DOHH2 (cell line): ENCODE results near the gene MAJIN.

Experiments
- H3F3A ChIP-seq: fragments of 200-600 bp; sonication (generic), shearing (Covaris generic); 2 replicates; pipeline ENCODE4 v1.6.0; 2016; ENCODE audit warnings: antibody characterized with exemption, mild to moderate bottlenecking; ENCODE audit not compliant: control insufficient read depth, insufficient read depth
- H3K27ac ChIP-seq: fragments of 200-600 bp; sonication (generic); 2 replicates; pipeline ENCODE4 v1.5.1; 2014; ENCODE audit warnings: low read depth, mild to moderate bottlenecking, low read length, moderate library complexity
- H3K27me3 ChIP-seq: fragments of 200-600 bp; sonication (generic); 2 replicates; pipeline ENCODE4 v1.6.1; 2014; ENCODE audit warnings: mild to moderate bottlenecking, low read length, mixed read lengths; ENCODE audit not compliant: control insufficient read depth
- H3K36me3 ChIP-seq: fragments of 200-600 bp; sonication (generic); 2 replicates; pipeline ENCODE4 v1.6.1; 2014; ENCODE audit warnings: mild to moderate bottlenecking, low read length, moderate library complexity, mixed read lengths; ENCODE audit not compliant: control insufficient read depth
- H3K4me1 ChIP-seq: fragments of 200-600 bp; sonication (generic); 2 replicates; pipeline ENCODE4 v1.6.1; 2014; ENCODE audit warnings: mild to moderate bottlenecking, low read length, mixed read lengths; ENCODE audit not compliant: control insufficient read depth
- H3K4me2 ChIP-seq: fragments of 200-600 bp; sonication (generic); 2 replicates; pipeline ENCODE4 v1.6.0; 2014; ENCODE audit warnings: mild to moderate bottlenecking, low read length, moderate library complexity
- H3K4me3 ChIP-seq: fragments of 200-600 bp; sonication (generic); 2 replicates; pipeline ENCODE4 v1.5.1; 2014; ENCODE audit warnings: mild to moderate bottlenecking, low read length, mixed read lengths
- H3K79me2 ChIP-seq: fragments of 200-600 bp; sonication (generic); 2 replicates; pipeline ENCODE4 v1.6.1; 2014; ENCODE audit warnings: mild to moderate bottlenecking, low read length, mixed read lengths; ENCODE audit not compliant: control insufficient read depth
- H3K9me2 ChIP-seq: fragments of 200-600 bp; sonication (generic); replicated peaks from 2 replicates; pipeline ENCODE4 v1.6.1; 2014; ENCODE audit warnings: mild to moderate bottlenecking, low read length, mixed read lengths; ENCODE audit not compliant: control insufficient read depth
- H3K9me3 ChIP-seq: fragments of 200-600 bp; sonication (generic); 2 replicates; pipeline ENCODE4 v1.6.1; 2014; ENCODE audit warnings: antibody characterized with exemption, low read length, mixed read lengths; ENCODE audit not compliant: control insufficient read depth, insufficient read depth
- H4K20me1 ChIP-seq: fragments of 200-600 bp; sonication (generic); 2 replicates; pipeline ENCODE4 v1.6.0; 2014; ENCODE audit warnings: low read depth, mild to moderate bottlenecking, antibody characterized with exemption, low read length, moderate library complexity; ENCODE audit not compliant: control insufficient read depth, insufficient read depth
- CTCF ChIP-seq: fragments of 200-600 bp; sonication (generic); IDR thresholded peaks from one replicate; pipeline ENCODE4 v1.5.1; 2014; ENCODE audit warnings: antibody characterized with exemption, mild to moderate bottlenecking, low read depth, low read length; ENCODE audit not compliant: poor library complexity, severe bottlenecking
- EZH2phosphoT487 ChIP-seq: fragments of 200-600 bp; sonication (generic); IDR thresholded peaks from 2 replicates; pipeline ENCODE4 v1.6.1; 2017; ENCODE audit warnings: borderline replicate concordance, mild to moderate bottlenecking, antibody characterized with exemption, low read length, moderate library complexity, mixed read lengths

MAJIN gene

GRCh38 chr11:64919627-64920026, 52.3 kb downstream of the MAJIN start:
- Histone ChIP-seq H3K79me2 (peaks cover 21% of the 10 kb centered on the region), H3K4me2 (no peak overlapping the region; the same call in 1 of the 2 replicates), H4K20me1 (no peaks in the 10 kb centered on the region), H3K4me1 (peaks cover 48% of the 10 kb centered on the region), H3K27me3 (no peaks in the 10 kb centered on the region), H3F3A (peaks cover 3% of the 10 kb centered on the region), H3K36me3 (no peaks in the 10 kb centered on the region), H3K4me3 (no peak overlapping the region), H3K9me3 (no peaks in the 10 kb centered on the region), H3K9me2 (no peaks in the 10 kb centered on the region), H3K27ac (no peak overlapping the region)
- TF ChIP-seq EZH2phosphoT487 (no peak), CTCF (no peak)

GRCh38 chr11:64918017-64918416, 53.9 kb downstream of the MAJIN start:
- Histone ChIP-seq H3K4me3 (peak overlapping the region; percentile 81), H3K36me3 (peaks cover 11% of the 10 kb centered on the region; the same call in 1 of the 2 replicates), H3K4me2 (peak overlapping the region; percentile 88), H3F3A (peaks cover 3% of the 10 kb centered on the region), H3K9me2 (no peaks in the 10 kb centered on the region), H3K27me3 (no peaks in the 10 kb centered on the region), H3K27ac (peak overlapping the region; percentile 62), H4K20me1 (no peaks in the 10 kb centered on the region), H3K79me2 (peaks cover 21% of the 10 kb centered on the region), H3K4me1 (peaks cover 37% of the 10 kb centered on the region), H3K9me3 (no peaks in the 10 kb centered on the region)
- no peak for TF ChIP-seq EZH2phosphoT487
- peak; percentile 61 for TF ChIP-seq CTCF

GRCh38 chr11:64917663-64917995, 54.3 kb downstream of the MAJIN start:
- Histone ChIP-seq H3K9me2 (no peaks in the 10 kb centered on the region), H4K20me1 (no peaks in the 10 kb centered on the region), H3K79me2 (peaks cover 21% of the 10 kb centered on the region), H3K4me2 (peak overlapping the region; percentile 88), H3K4me1 (peaks cover 37% of the 10 kb centered on the region), H3K4me3 (peak overlapping the region; percentile 81), H3K36me3 (peaks cover 15% of the 10 kb centered on the region), H3K9me3 (no peaks in the 10 kb centered on the region), H3F3A (peaks cover 3% of the 10 kb centered on the region), H3K27ac (peak overlapping the region; percentile 62), H3K27me3 (no peaks in the 10 kb centered on the region)
- TF ChIP-seq CTCF (no peak), EZH2phosphoT487 (no peak)
